GM21619 (cell line): ENCODE measurements around the gene KRTAP4-6.
"Not testable (repeated sequence)": the region's sequence is repeated elsewhere in the genome, so short reads cannot be mapped to it uniquely, and the experiment has no call there.

Experiments used
- ATAC-seq: cut with Tn5 transposase; IDR thresholded peaks from one replicate; pipeline ENCODE4 v1.9.1; 2021; ENCODE audit not compliant: unreplicated experiment

The KRTAP4-6 gene

DNA sequence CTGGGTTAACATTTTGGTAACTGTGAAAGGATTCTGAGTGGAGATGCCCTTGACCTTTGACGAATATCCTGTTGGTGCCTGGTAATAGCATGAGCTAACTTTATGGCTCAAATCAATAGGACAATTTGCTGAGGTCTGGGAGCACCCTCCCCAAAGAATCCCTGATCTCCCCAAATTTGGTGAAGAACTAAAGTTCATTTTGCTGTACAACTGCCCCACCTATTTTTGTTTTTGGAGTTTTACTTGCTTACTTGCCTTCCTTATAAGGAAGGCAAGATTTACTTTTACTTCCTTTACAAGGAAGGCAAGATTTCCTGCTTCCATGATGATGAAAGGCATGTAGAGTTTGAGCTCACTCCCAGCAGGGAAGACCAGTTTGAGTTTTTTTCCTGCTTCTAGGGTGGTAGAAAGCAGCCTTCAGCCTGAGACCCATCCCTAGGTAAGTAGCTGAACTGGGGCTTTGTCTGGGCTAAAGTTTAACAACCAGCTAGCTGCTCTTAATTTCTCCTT lies 32.3 kb downstream of the KRTAP4-6 start:
- no peak for ATAC-seq

DNA sequence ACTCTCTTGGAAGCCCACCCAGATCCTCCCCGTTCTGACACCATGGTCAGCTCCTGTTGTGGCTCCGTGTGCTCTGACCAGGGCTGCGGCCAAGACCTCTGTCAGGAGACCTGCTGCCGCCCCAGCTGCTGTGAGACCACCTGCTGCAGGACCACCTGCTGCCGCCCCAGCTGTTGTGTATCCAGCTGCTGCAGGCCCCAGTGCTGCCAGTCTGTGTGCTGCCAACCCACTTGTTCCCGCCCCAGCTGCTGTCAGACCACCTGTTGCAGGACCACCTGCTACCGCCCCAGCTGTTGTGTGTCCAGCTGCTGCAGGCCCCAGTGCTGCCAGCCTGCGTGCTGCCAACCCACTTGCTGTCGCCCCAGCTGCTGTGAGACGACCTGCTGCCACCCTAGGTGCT lies 35.0 kb downstream of the KRTAP4-6 start, which contains the start of gene KRTAP4-9:
TSS of gene KRTAP4-9 (plus strand) at position 43 of the 400 bp plus-strand sequence. CDS start at position 43, 0 bp downstream.
- ATAC-seq = not testable (repeated sequence)

DNA sequence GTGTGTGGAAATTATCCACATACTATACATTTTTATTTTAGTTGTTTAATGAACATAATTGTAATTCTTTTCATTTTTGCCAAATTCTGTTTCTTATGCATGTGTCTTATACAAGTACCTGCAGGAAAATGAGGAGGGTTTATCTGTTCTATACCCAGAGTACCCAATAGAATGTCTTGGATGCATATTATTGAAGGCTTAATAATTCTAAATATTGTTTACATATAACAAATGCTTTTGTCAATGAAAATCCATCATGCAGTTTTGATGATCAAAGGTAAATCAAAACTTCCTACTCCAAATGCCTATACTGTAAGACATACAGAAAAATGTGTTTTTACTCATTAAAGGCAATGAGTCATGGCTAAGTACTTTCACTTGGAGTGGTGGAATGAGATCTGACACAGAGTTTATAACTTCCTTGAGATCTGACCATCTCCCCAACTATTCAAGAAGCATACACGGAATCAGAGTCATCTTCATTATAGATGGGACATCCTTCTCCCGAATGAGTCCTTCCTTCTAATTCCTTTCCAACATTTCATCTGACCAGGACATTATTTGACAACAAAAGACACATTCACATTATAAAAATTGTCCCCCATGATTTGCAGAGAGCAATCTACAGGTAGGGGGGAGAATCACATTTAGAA lies 35.8 kb downstream of the KRTAP4-6 start:
- not testable (repeated sequence) for ATAC-seq

- ATAC-seq = no peak
Measured at GRCh38 chr17:41103896-41104295, 36.4 kb downstream of the KRTAP4-6 start.

DNA sequence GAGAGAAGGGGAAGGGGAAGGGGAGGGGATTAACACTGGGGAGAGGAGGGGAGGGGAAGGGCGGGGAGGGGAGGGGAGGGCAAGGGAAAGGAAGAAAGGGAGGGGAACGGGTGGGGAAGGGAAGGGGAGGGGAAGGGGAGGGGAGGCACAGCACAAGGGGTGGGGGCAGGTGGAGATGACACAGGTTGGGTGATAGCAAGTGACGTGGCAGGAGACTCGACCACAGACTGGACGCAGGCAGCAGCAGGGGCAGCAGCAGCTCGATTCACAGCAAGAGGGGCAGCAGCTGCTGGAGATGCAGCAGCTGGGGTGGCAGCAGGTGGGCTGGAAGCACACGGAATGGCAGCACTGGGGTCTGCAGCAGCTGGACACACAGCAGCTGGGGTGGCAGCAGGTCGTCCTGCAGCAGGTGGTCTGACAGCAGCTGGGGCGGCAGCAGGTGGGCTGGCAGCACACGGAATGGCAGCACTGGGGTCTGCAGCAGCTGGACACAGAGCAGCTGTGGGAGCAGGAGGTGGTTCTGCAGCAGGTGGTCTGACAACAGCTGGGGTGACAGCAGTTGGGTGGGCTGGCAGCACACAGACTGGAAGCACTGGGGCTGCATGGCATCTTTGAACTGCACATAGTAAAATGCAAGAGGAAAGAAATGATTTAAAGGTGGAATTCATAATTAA lies 38.6 kb downstream of the KRTAP4-6 start, which contains the start of gene KRTAP4-16:
TSS of gene KRTAP4-16 (minus strand) at position 624 of the 674 bp plus-strand sequence. CDS start at position 624, 0 bp downstream.
- ATAC-seq = no peak

GRCh38 chr17:41099682-41100480 lies 40.5 kb downstream of the KRTAP4-6 start:
- ATAC-seq = not testable (repeated sequence)

DNA sequence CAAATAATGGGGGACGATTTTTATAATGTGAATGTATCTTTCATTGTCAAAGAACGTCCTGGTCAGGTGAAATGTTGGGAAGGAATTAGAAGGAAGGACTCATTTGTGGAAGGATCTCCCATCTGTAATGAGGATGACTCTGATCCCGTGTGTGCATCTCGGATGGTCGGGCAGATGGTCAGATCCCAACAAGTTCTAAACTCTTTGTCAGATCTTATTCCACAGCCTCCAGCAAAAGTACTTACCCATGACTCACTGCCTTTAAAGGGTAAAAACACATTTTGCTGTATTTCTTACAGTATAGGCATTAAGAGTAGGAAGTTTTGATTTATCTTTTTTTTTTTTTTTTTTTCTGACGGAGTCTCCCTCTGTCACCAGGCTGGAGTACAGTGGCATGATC lies 41.9 kb downstream of the KRTAP4-6 start:
- no peak for ATAC-seq

DNA sequence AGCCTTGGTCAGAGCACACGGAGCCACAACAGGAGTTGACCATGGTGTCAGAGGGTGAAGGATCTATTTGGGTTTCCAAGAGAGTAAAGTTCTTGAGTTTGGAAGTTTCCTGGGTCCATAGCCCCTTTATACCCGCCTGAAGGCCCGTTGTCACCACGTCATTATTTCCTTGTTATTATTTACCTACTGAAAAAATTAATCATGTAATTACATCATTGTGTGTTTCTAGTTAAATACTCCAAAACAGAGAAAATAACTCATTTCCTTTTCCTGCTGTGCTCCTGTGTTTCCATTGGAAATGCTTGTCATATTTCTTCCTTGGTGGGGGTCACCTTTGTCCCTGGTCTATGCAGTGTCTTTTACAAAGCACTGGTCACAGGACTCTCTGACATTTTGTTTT lies 42.3 kb downstream of the KRTAP4-6 start, which contains the start of gene KRTAP4-8:
TSS of gene KRTAP4-8 (minus strand) at position 101 of the 400 bp plus-strand sequence. CDS start at position 43, 58 bp downstream.
- no peak for ATAC-seq

- ATAC-seq = no peak
Measured at GRCh38 chr17:41096055-41096454, 44.3 kb downstream of the KRTAP4-6 start.
